Neural cell (in vitro differentiated cells): ENCODE measurements around the gene DHX40. TPM values are rescaled to one million over a fixed set of nuclear protein-coding genes. Genes with fewer than 3 reads are reported as not detected.

Source experiments
- H2AFZ ChIP-seq: fragments of 200-600, 300-800 bp; sonication (generic), shearing (Covaris generic); 2 replicates; pipeline ENCODE4 v1.6.0; 2014; ENCODE audit warnings: low read depth, mild to moderate bottlenecking, antibody characterized with exemption, low read length, moderate library complexity
- H3F3A ChIP-seq: fragments of 200-600 bp; shearing (Covaris generic); 2 replicates; pipeline ENCODE4 v1.6.1; 2016; ENCODE audit warnings: mild to moderate bottlenecking, moderate library complexity, mixed read lengths, antibody characterized with exemption, low read length; ENCODE audit not compliant: insufficient read depth, poor library complexity, severe bottlenecking
- H3K27ac ChIP-seq: fragments of 200-600, 300-800 bp; sonication (generic), shearing (Covaris generic); 2 replicates; pipeline ENCODE4 v1.5.1; 2014; ENCODE audit warnings: mild to moderate bottlenecking, low read length, moderate library complexity
- H3K27me3 ChIP-seq: fragments of 300-800, 200-600 bp; sonication (generic), shearing (Covaris generic); 2 replicates; pipeline ENCODE4 v1.6.0; 2014; ENCODE audit warnings: mild to moderate bottlenecking, low read depth, low read length, moderate library complexity; ENCODE audit not compliant: insufficient read depth
- H3K36me3 ChIP-seq: fragments of 300-800, 200-600 bp; sonication (generic), shearing (Covaris generic); 2 replicates; pipeline ENCODE4 v1.5.1; 2014; ENCODE audit warnings: mild to moderate bottlenecking, antibody characterized with exemption, low read length, moderate library complexity; ENCODE audit not compliant: insufficient read depth
- H3K4me2 ChIP-seq: fragments of 300-800, 200-600 bp; sonication (generic), shearing (Covaris generic); 2 replicates; pipeline ENCODE4 v1.6.0; 2014; ENCODE audit warnings: mild to moderate bottlenecking, low read length
- H3K4me3 ChIP-seq: fragments of 300-800, 200-600 bp; sonication (generic), shearing (Covaris generic); 2 replicates; pipeline ENCODE4 v1.5.1; 2014; ENCODE audit warnings: mild to moderate bottlenecking, low read length, moderate library complexity
- H3K79me2 ChIP-seq: fragments of 200-600 bp; shearing (Covaris generic); replicated peaks from 2 replicates; pipeline ENCODE4 v1.6.0; 2014; ENCODE audit warnings: mild to moderate bottlenecking, low read length, moderate library complexity; ENCODE audit not compliant: insufficient read depth
- H3K9ac ChIP-seq: fragments of 300-800, 200-600 bp; sonication (generic), shearing (Covaris generic); 2 replicates; pipeline ENCODE4 v1.6.1; 2016; ENCODE audit warnings: mild to moderate bottlenecking, low read length, mixed read lengths
- H3K9me2 ChIP-seq: fragments of 200-600 bp; shearing (Covaris generic); 2 replicates; pipeline ENCODE4 v1.6.1; 2016; ENCODE audit warnings: mild to moderate bottlenecking, low read length, mixed read lengths; ENCODE audit not compliant: insufficient read depth
- H3K9me3 ChIP-seq: fragments of 200-600, 300-800 bp; sonication (generic), shearing (Covaris generic); 2 replicates; pipeline ENCODE4 v1.6.1; 2016; ENCODE audit warnings: mild to moderate bottlenecking, mixed run types, low read length, moderate library complexity, mixed read lengths
- H4K20me1 ChIP-seq: fragments of 200-600 bp; shearing (Covaris generic); 2 replicates; pipeline ENCODE4 v1.6.1; 2016; ENCODE audit warnings: mild to moderate bottlenecking, mixed run types; ENCODE audit not compliant: insufficient read depth
- EP300 ChIP-seq: fragments of 450-650 bp; conservative IDR thresholded peaks from 2 replicates; pipeline ENCODE4 v1.6.1; 2014; ENCODE audit warnings: antibody characterized with exemption, mild to moderate bottlenecking, moderate library complexity; ENCODE audit not compliant: poor library complexity, severe bottlenecking
- EZH2 ChIP-seq: fragments of 200-600, 300-800 bp; shearing (Covaris generic), sonication (generic); IDR thresholded peaks from 2 replicates; pipeline ENCODE4 v1.6.1; 2014; ENCODE audit warnings: antibody characterized with exemption, low read length, borderline replicate concordance, mild to moderate bottlenecking; ENCODE audit not compliant: insufficient read depth, poor library complexity, severe bottlenecking
- MXI1 ChIP-seq: fragments of 450-650 bp; conservative IDR thresholded peaks from 2 replicates; pipeline ENCODE4 v1.6.1; 2014; ENCODE audit warnings: antibody characterized with exemption, mild to moderate bottlenecking; ENCODE audit not compliant: poor library complexity, severe bottlenecking
- POLR2AphosphoS5 ChIP-seq: IDR thresholded peaks from 2 replicates; pipeline ENCODE4 v1.6.1; 2012
- RAD21 ChIP-seq: fragments of 450-650 bp; conservative IDR thresholded peaks from 2 replicates; pipeline ENCODE4 v1.6.1; 2014; ENCODE audit warnings: antibody characterized with exemption, mild to moderate bottlenecking, moderate library complexity
- SMC3 ChIP-seq: fragments of 450-650 bp; conservative IDR thresholded peaks from 2 replicates; pipeline ENCODE4 v1.6.1; 2014; ENCODE audit warnings: antibody characterized with exemption, mild to moderate bottlenecking, moderate library complexity; ENCODE audit not compliant: poor library complexity
- TAF1 ChIP-seq: IDR thresholded peaks from 2 replicates; pipeline ENCODE4 v1.6.1; 2012; ENCODE audit warnings: low read depth
- polyA plus RNA-seq: library from polyadenylated mRNA; depleted of rRNA; stranded (reverse); fragments of >200 nt; gene quantifications from 2 replicates; pipeline ENCODE4 v1.2.3, GENCODE V29; 2014
- TF ChIP-seq, protein P1 (sequence below): fragments of 450-650 bp; IDR thresholded peaks from 2 replicates; pipeline ENCODE4 v1.5.1; 2014; ENCODE audit warnings: antibody characterized with exemption, mild to moderate bottlenecking, moderate library complexity; ENCODE audit not compliant: poor library complexity, severe bottlenecking
- TF ChIP-seq, protein P2 (sequence below): IDR thresholded peaks from 2 replicates; pipeline ENCODE4 v1.6.1; 2012; ENCODE audit warnings: borderline replicate concordance

Gene DHX40
- polyA plus RNA-seq, 1 donor from 2014 or later, result 130 TPM

DNA sequence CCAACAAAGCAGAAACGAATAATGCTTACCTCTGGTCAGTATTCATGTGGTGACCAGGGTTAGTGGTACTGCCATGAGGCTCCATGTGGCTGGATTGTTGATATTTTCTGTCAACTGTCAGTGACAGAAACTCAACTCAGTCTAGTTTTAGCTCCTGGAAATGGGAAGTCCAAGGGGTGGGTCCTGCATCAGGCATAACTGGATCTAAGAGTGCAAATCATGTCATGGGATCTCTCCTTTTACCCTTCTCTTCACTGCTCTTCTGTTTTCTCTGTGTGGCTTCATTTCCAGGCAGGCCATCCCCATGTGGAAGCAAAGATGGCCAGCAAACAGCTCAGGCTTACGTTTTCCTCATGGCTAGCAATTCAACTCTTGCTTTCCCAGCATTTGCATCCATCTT is 39.0 kb upstream of the DHX40 start:
- Histone ChIP-seq H2AFZ (no peak overlapping the region), H3K27me3 (no peaks in the 10 kb centered on the region), H3K4me3 (no peak overlapping the region), H3K27ac (no peak overlapping the region), H3F3A (no peaks in the 10 kb centered on the region), H3K9me2 (no peaks in the 10 kb centered on the region), H3K36me3 (no peaks in the 10 kb centered on the region), H3K79me2 (no peaks in the 10 kb centered on the region), H3K9ac (no peak overlapping the region), H3K9me3 (no peaks in the 10 kb centered on the region), H3K4me2 (no peak overlapping the region), H4K20me1 (no peaks in the 10 kb centered on the region)
- no peak for TF ChIP-seq SMC3
- TF ChIP-seq, protein P1, sequence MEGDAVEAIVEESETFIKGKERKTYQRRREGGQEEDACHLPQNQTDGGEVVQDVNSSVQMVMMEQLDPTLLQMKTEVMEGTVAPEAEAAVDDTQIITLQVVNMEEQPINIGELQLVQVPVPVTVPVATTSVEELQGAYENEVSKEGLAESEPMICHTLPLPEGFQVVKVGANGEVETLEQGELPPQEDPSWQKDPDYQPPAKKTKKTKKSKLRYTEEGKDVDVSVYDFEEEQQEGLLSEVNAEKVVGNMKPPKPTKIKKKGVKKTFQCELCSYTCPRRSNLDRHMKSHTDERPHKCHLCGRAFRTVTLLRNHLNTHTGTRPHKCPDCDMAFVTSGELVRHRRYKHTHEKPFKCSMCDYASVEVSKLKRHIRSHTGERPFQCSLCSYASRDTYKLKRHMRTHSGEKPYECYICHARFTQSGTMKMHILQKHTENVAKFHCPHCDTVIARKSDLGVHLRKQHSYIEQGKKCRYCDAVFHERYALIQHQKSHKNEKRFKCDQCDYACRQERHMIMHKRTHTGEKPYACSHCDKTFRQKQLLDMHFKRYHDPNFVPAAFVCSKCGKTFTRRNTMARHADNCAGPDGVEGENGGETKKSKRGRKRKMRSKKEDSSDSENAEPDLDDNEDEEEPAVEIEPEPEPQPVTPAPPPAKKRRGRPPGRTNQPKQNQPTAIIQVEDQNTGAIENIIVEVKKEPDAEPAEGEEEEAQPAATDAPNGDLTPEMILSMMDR, result no peak
- TF ChIP-seq TAF1, result no peak
- TF ChIP-seq EZH2, result no peak
- TF ChIP-seq MXI1, result no peak
- no peak for TF ChIP-seq EP300
- TF ChIP-seq, protein P2, sequence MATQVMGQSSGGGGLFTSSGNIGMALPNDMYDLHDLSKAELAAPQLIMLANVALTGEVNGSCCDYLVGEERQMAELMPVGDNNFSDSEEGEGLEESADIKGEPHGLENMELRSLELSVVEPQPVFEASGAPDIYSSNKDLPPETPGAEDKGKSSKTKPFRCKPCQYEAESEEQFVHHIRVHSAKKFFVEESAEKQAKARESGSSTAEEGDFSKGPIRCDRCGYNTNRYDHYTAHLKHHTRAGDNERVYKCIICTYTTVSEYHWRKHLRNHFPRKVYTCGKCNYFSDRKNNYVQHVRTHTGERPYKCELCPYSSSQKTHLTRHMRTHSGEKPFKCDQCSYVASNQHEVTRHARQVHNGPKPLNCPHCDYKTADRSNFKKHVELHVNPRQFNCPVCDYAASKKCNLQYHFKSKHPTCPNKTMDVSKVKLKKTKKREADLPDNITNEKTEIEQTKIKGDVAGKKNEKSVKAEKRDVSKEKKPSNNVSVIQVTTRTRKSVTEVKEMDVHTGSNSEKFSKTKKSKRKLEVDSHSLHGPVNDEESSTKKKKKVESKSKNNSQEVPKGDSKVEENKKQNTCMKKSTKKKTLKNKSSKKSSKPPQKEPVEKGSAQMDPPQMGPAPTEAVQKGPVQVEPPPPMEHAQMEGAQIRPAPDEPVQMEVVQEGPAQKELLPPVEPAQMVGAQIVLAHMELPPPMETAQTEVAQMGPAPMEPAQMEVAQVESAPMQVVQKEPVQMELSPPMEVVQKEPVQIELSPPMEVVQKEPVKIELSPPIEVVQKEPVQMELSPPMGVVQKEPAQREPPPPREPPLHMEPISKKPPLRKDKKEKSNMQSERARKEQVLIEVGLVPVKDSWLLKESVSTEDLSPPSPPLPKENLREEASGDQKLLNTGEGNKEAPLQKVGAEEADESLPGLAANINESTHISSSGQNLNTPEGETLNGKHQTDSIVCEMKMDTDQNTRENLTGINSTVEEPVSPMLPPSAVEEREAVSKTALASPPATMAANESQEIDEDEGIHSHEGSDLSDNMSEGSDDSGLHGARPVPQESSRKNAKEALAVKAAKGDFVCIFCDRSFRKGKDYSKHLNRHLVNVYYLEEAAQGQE, result no peak
- no peak for TF ChIP-seq RAD21
- TF ChIP-seq POLR2AphosphoS5, result no peak

- Histone ChIP-seq H3K36me3 (no peaks in the 10 kb centered on the region), H3K9ac (no peak overlapping the region), H2AFZ (no peak overlapping the region), H3K79me2 (no peaks in the 10 kb centered on the region), H3K9me2 (no peaks in the 10 kb centered on the region), H3K27ac (no peak overlapping the region), H3K4me2 (no peak overlapping the region), H3K9me3 (no peaks in the 10 kb centered on the region), H3K27me3 (no peaks in the 10 kb centered on the region), H3F3A (no peaks in the 10 kb centered on the region), H4K20me1 (no peaks in the 10 kb centered on the region), H3K4me3 (no peak overlapping the region)
- TF ChIP-seq RAD21 (no peak), SMC3 (no peak), EP300 (no peak), TAF1 (no peak), EZH2 (no peak), POLR2AphosphoS5 (no peak), MXI1 (no peak)
- TF ChIP-seq, protein P1, result no peak
- TF ChIP-seq, protein P2, result no peak
These were observed 38.0 kb upstream of the DHX40 start for GRCh38 chr17:59527325-59527917.
